Measurements from ENCODE around the gene RPS15A.

DNA sequence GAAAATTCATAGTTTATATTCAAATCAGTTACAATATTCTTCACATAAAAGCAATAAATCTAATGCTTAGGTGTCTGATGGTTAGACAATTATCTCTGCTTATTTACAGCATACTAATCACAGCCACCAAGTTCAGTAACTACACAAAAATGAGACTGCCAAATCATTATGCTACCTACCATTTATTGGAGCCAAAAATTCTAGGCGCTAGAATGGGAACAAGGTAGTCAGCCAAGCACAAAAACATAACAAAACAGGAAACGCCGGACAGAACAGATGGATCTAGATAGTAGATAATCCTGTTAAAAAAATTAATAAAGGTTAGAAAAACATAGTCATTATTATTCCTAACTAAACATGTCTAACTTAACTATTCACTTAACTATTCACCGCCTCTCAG is 7.6 kb upstream of the RPS15A start:
- TF ChIP-seq, protein P1, sequence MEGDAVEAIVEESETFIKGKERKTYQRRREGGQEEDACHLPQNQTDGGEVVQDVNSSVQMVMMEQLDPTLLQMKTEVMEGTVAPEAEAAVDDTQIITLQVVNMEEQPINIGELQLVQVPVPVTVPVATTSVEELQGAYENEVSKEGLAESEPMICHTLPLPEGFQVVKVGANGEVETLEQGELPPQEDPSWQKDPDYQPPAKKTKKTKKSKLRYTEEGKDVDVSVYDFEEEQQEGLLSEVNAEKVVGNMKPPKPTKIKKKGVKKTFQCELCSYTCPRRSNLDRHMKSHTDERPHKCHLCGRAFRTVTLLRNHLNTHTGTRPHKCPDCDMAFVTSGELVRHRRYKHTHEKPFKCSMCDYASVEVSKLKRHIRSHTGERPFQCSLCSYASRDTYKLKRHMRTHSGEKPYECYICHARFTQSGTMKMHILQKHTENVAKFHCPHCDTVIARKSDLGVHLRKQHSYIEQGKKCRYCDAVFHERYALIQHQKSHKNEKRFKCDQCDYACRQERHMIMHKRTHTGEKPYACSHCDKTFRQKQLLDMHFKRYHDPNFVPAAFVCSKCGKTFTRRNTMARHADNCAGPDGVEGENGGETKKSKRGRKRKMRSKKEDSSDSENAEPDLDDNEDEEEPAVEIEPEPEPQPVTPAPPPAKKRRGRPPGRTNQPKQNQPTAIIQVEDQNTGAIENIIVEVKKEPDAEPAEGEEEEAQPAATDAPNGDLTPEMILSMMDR (IDR thresholded peaks at IDR 0.05; ENCODE audit: insufficient read depth, low read length, poor library complexity, severe bottlenecking), result no peak
- TF ChIP-seq EZH2phosphoT487 (conservative IDR thresholded peaks at IDR 0.05; ENCODE audit: low read length), result no peak
